ENCODE data around the gene ME3.

ME3 gene

GRCh38 chr11:86589204-86589603 is 83.2 kb downstream of the ME3 start:
- DNase-seq: no peak

GRCh38 chr11:86588566-86589090 is 83.8 kb downstream of the ME3 start:
- peak in 1 of 58 donors; percentile 3 for DNase-seq

DNA sequence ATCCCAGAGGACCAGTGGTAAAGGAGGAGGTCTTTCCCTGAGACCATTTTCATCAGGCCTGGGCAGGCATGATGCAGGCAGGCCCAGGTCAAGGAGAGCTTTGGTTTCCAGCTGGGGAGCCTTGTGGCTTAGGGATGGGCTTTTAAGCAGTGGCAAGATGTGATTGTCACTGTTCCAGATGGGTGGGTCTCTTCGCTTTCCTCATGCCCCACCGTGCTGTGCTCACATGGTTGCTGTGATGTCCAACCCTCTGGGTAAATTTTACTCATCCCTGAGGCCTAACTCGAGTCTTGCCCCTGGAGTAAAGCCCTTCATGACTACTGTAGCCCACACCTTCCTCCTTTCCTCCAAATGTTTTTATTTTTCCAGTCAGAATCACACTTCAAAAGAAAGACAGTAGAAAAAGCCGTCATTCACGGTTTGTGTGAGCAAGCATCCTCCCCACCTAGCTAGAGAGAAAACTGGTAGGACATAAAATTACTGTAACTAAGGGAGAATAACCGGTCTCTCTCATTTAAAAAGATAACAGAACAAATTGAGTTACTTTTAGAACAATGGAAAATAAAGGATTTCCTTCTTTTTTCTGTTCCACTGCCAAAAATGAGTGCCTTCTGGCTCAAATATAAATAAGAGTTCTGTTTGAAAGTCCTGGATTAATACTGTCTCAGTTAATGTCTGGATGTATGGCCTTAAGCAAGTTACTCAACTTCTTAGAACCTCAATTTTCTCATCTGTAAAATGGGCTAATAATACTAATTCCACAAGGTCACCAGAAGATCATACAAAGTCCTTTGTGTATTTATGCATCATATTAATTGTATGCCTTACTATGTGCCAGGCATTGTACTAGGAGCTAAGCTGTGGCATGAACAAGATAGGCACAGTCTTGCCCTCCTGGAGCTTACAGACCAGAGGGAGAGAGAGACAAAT is 84.9 kb downstream of the ME3 start:
- DNase-seq: no peak

DNA sequence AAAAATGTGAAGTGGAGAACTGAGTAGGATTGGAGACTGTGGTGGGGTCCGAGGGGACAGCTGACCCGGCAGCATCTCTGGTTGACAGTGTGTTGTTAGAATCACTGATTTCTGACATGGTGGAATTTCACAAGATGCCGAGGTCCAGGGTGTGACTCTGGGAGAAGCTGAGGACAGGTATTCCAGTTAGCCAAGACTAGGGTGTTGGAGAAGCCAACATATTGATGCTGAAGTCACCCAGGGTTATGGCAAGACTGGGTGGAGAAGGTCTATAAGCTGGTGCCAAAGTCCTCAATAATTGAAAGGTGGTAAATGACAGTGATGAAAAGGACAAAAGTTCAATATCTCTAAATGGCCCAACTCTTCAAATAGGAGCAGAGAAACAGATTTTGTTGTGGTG is 86.1 kb downstream of the ME3 start:
- DNase-seq: no peak

DNA sequence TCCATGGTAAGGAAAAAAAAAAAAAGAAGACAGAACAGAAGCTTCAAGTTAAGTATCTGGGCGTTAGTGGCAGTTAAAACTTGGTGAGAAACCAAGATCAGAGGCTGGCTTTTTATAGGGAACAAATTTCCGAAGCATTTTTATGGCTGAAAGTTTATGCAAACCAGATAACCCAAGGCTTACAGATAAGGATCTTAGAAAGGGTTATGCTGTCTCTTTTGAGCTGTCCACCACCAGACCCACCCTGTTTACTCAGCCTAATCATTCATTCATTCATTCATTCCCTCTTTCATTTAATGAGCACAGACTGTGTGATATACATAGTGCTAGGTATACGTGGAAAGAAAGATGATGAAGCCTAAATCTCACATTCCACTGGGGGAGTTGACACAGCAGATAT is 89.5 kb downstream of the ME3 start:
- no peak for DNase-seq

GRCh38 chr11:86580535-86580934 is 91.9 kb downstream of the ME3 start:
- no peak for DNase-seq

DNA sequence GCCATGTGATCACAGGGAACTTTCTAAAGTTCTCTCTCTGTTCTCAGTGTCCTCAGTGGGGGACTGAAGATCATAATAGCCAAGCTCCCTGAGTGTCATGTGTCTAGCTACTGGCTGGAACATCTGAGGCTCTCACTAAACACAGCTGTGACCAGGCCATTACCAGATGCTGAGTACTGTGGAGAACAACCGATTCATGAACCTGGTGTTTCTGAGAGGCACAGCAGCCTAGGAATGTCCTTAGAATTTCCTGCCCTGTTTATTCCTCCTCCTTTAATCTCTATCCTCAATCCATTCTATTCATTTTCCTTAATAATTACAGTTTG is 93.0 kb downstream of the ME3 start:
- no peak for DNase-seq

- DNase-seq: no peak
These were observed 93.5 kb downstream of the ME3 start for GRCh38 chr11:86578727-86579405.

DNA sequence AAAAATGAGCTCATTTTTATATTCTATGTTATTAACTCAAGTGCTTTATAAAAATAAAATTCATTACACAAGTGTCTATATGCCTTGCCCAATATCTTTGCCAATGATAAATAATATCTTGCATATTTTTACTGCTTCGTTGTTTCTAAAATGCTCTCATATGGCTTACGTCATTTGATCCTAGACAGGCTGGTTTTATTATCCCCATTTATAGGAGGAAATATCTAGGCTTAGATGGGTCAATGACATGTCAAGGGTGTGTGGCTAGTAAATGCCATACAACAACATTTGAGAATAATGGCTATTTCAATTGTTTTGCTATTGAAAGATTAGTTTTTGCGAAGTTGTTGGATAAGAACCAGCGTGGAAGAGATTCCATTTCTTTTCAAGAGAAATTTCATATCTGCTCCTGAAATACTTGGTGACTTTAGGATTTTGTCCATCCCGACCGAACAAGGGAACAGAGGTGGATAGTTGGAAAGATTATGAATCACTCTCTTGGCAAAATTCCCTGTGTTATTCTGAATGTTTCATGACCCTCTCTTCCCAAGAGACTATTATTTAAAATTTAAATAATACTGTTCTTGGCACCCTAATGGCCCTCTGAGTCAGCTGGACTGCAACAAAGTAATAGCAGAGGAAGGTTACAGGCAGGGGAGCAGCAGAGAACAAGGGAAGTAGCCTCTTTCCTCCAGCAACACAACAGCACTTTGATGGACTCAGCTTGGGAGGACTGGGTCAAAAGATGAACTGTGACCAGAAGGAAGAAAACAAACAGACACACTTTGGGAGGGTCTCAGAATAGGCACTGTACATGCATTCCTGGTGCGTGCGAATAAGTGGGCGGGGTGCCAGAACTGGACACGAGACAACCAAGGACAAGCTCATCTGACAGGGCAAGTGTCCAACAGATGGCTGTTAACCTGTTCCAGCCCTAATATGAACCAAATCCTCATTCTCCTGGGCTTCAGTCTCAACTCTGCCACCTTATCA is 94.5 kb downstream of the ME3 start:
- DNase-seq: peak in 2 of 58 donors; percentile 4 to 40

DNA sequence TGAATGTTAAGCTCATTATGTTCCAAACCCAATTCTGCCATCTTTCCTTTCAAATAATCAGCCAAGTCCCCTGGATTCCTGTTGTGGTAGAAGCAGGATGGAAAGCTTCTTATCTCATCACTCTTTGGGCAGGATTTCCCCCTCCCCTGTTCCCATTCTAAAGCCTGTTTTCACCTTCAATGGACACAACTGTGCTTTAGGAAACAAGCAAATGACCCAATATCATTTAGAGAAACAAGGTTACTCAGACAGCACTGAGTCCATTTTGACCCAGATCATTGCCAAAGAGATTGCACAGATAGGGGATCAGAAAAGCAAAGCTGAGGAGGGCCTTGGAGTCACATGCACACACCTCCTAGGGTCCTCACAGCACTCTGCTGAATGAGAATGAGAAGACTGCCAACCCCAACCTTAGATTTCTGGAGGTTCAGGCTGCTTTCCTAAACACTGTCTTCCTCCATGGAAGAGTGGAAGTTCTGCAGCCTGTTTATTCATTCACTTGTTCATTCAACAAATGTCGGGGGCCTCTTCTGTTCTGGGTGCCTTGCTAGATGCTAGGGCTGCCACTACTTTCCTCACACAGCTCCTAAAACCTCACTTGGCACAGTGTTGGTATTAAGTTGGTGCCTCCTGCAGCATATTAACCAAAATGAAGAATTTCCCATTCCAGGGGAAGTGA is 95.3 kb downstream of the ME3 start:
- DNase-seq: no peak

DNA sequence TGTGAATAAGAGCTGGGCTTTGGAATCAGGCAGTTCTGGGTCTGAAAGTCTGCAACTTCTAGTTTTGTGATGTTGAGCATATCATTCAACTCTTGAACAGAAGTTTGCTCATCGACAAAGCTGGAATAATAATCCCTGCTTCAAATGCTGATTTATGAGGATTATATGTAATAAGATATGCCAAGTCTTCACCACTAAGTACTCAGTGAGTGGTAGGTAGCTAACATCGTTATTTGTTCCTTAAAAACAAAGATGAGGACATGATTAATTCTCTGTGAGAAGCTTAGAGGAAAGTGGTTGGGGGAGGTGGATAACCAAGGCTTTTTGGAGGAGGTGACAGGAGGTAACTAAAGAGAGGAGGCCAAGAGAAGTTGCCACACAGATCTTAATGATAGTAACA is 96.5 kb downstream of the ME3 start:
- no peak for DNase-seq

- no peak for DNase-seq
These were observed 97.1 kb downstream of the ME3 start for GRCh38 chr11:86575208-86575855.

- DNase-seq: peak in 3 of 58 donors; percentile 10 to 22 (median 20)
These were observed 97.8 kb downstream of the ME3 start for GRCh38 chr11:86574493-86575207.

- no peak for DNase-seq
These were observed 101.0 kb downstream of the ME3 start for GRCh38 chr11:86571273-86571948.

DNA sequence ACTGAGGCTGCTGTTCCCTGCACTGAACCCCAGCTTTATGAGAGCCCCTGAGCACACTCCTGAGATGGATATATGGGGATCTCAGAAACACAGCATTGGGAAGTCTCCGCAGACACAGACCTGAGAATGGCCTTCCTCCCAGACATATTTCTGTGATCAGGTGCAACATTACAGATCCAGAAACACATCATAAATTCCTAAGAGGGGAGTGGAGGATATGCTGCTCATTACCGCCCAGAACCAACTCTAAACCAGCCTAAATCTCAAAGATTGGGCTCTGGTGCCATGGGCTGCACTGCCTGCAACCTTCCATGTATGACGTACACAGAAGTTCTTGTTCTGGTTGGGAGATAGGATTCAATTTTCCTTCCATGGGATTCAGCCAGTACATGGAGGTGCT is 102.0 kb downstream of the ME3 start:
- no peak for DNase-seq

GRCh38 chr11:86570020-86570419 is 102.4 kb downstream of the ME3 start:
- no peak for DNase-seq

DNA sequence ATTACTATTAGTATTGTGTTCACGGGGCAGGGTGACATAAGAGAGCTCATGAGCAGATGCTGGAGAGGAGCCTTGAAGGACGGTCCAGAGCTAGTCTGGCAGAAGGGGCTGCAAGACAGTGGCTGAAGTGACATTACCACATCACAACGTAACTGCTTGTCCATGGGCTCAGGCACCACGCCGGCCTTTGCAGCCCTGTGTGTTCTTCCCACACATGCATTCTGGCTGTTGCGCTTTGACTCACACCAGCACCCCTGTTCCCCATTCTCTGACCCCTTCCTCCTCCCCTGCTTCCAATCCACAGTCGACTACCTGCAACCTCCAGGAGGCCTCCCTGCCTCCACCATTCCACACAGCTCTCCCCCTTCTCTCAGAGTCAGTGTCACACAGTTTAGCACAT is 103.3 kb downstream of the ME3 start:
- no peak for DNase-seq

DNA sequence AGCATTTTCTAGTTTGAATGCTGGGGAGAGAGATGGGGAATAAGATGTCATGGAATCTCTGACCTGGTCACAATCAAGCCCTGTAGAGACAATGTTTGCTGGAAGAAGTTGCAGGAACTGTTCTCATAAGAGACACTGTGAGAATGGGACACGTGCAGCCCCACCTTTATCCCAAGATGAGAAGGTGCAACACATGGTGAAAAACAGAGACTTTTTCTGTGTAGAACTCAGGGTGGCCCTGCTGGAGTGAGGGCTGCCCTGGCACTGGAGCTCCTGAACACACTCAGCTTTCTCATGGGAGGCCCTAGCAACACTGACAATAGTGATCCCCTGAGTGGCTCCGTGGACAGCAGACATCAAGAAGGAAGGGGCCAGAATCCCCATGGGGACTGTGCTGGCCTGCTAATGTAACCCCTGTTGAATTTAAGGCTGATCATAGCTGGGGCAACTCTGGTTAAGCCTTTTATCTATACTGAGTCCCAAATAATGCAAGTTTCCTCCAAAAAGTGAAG is 106.6 kb downstream of the ME3 start:
- no peak for DNase-seq

- DNase-seq: no peak
These were observed 107.0 kb downstream of the ME3 start for GRCh38 chr11:86565388-86565787.
